Measurements from ENCODE around the gene XKR7. TPM values are rescaled to one million over a fixed set of nuclear protein-coding genes. Genes with fewer than 3 reads are reported as not detected.
"Not testable (repeated sequence)": the region's sequence is repeated elsewhere in the genome, so short reads cannot be mapped to it uniquely, and the experiment has no call there.

The XKR7 gene
- total RNA-seq, 1 donor from 2014 or later, result 0.07 TPM

- no peak overlapping the region for H3K4me3 ChIP-seq
- H3F3A ChIP-seq (ENCODE audit: low read depth), result peaks cover 3% of the 10 kb centered on the region
- no peaks in the 10 kb centered on the region for H3K36me3 ChIP-seq
- no peaks in the 10 kb centered on the region for H3K36me3 Mint-ChIP-seq
- H3K4me1 Mint-ChIP-seq, result peaks cover 37% of the 10 kb centered on the region
- DNase-seq (ENCODE audit: low spot score), result peak; percentile 35
- no peak overlapping the region for H3K27ac ChIP-seq
- H3K27me3 ChIP-seq, result no peaks in the 10 kb centered on the region
- H3K9me3 Mint-ChIP-seq, result peaks cover 2% of the 10 kb centered on the region
- H3K4me3 Mint-ChIP-seq, result no peak overlapping the region
- H3K27me3 Mint-ChIP-seq (ENCODE audit: insufficient read depth, low read depth), result peaks cover 13% of the 10 kb centered on the region
- peaks cover 8% of the 10 kb centered on the region for H3K4me1 ChIP-seq
- no peaks in the 10 kb centered on the region for H4K20me1 ChIP-seq (ENCODE audit: low read depth)
- H2AFZ ChIP-seq (replicated peaks), result no peak overlapping the region
- H3K4me2 ChIP-seq, result no peak overlapping the region
- no peak overlapping the region for H3K9ac ChIP-seq
- TF ChIP-seq EZH2 (IDR thresholded peaks at IDR 0.05), result no peak
- TF ChIP-seq CTCF (IDR thresholded peaks at IDR 0.05), result no peak
- TF ChIP-seq EZH2phosphoT487 (IDR thresholded peaks at IDR 0.05), result no peak
- peak overlapping the region; percentile 11 for H3K27ac Mint-ChIP-seq
- no peaks in the 10 kb centered on the region for H3K79me2 ChIP-seq (ENCODE audit: low read depth)
- no peaks in the 10 kb centered on the region for H3K9me3 ChIP-seq (ENCODE audit: low read depth)
Observed at GRCh38 chr20:31920275-31920855, 47.6 kb upstream of the XKR7 start.

GRCh38 chr20:31921480-31921879 lies 46.5 kb upstream of the XKR7 start:
- not testable (repeated sequence) for H3K27ac Mint-ChIP-seq; H4K20me1 ChIP-seq (ENCODE audit: low read depth); H3K36me3 Mint-ChIP-seq; H3F3A ChIP-seq (ENCODE audit: low read depth); H3K79me2 ChIP-seq (ENCODE audit: low read depth); H3K36me3 ChIP-seq; DNase-seq (ENCODE audit: low spot score); H3K9me3 Mint-ChIP-seq; H3K27ac ChIP-seq; H3K4me3 Mint-ChIP-seq; H3K27me3 ChIP-seq; H3K4me1 ChIP-seq; H3K4me3 ChIP-seq; H3K9ac ChIP-seq; H3K4me2 ChIP-seq; H3K9me3 ChIP-seq (ENCODE audit: low read depth); H2AFZ ChIP-seq (replicated peaks)
- Mint-ChIP-seq H3K27me3 (ENCODE audit: insufficient read depth, low read depth) (peaks cover 13% of the 10 kb centered on the region), H3K4me1 (peaks cover 37% of the 10 kb centered on the region)

- Histone ChIP-seq H3K27ac (no peak overlapping the region), H3K79me2 (ENCODE audit: low read depth) (no peaks in the 10 kb centered on the region), H3K9ac (no peak overlapping the region), H2AFZ (replicated peaks) (no peak overlapping the region), H3K4me1 (peaks cover 8% of the 10 kb centered on the region), H3K9me3 (ENCODE audit: low read depth) (no peaks in the 10 kb centered on the region), H3K4me3 (no peak overlapping the region), H3F3A (ENCODE audit: low read depth) (peaks cover 3% of the 10 kb centered on the region), H3K4me2 (no peak overlapping the region), H3K36me3 (no peaks in the 10 kb centered on the region), H3K27me3 (no peaks in the 10 kb centered on the region), H4K20me1 (ENCODE audit: low read depth) (no peaks in the 10 kb centered on the region)
- peaks cover 13% of the 10 kb centered on the region for H3K27me3 Mint-ChIP-seq (ENCODE audit: insufficient read depth, low read depth)
- TF ChIP-seq CTCF (IDR thresholded peaks at IDR 0.05) (no peak), EZH2 (IDR thresholded peaks at IDR 0.05) (no peak), EZH2phosphoT487 (IDR thresholded peaks at IDR 0.05) (no peak)
- peaks cover 2% of the 10 kb centered on the region for H3K9me3 Mint-ChIP-seq
- H3K36me3 Mint-ChIP-seq, result no peaks in the 10 kb centered on the region
- DNase-seq (ENCODE audit: low spot score), result no peak
- peaks cover 37% of the 10 kb centered on the region for H3K4me1 Mint-ChIP-seq
- H3K27ac Mint-ChIP-seq, result no peak overlapping the region
- H3K4me3 Mint-ChIP-seq, result no peak overlapping the region
Observed at GRCh38 chr20:31922181-31922580, 45.8 kb upstream of the XKR7 start.

- H3K4me3 ChIP-seq, result no peak overlapping the region
- no peak overlapping the region for H3K4me3 Mint-ChIP-seq
- H3K79me2 ChIP-seq (ENCODE audit: low read depth), result no peaks in the 10 kb centered on the region
- peaks cover 36% of the 10 kb centered on the region for H3K4me1 Mint-ChIP-seq
- peaks cover 2% of the 10 kb centered on the region for H3K9me3 Mint-ChIP-seq
- H3K9ac ChIP-seq, result no peak overlapping the region
- no peaks in the 10 kb centered on the region for H3K27me3 ChIP-seq
- no peak overlapping the region for H3K27ac Mint-ChIP-seq
- H3K36me3 Mint-ChIP-seq, result no peaks in the 10 kb centered on the region
- no peak for DNase-seq (ENCODE audit: low spot score)
- TF ChIP-seq CTCF (IDR thresholded peaks at IDR 0.05), result no peak
- no peak for TF ChIP-seq EZH2phosphoT487 (IDR thresholded peaks at IDR 0.05)
- H3F3A ChIP-seq (ENCODE audit: low read depth), result peaks cover 3% of the 10 kb centered on the region
- peaks cover 8% of the 10 kb centered on the region for H3K4me1 ChIP-seq
- no peaks in the 10 kb centered on the region for H3K9me3 ChIP-seq (ENCODE audit: low read depth)
- H4K20me1 ChIP-seq (ENCODE audit: low read depth), result no peaks in the 10 kb centered on the region
- H3K27me3 Mint-ChIP-seq (ENCODE audit: insufficient read depth, low read depth), result peaks cover 13% of the 10 kb centered on the region
- no peak overlapping the region for H3K4me2 ChIP-seq
- no peak overlapping the region for H3K27ac ChIP-seq
- H2AFZ ChIP-seq (replicated peaks), result no peak overlapping the region
- no peaks in the 10 kb centered on the region for H3K36me3 ChIP-seq
Observed at GRCh38 chr20:31922588-31922987, 45.4 kb upstream of the XKR7 start.

Measured in neural progenitor cell (in vitro differentiated cells).